ENCODE data around the gene COL18A1. TPM values are rescaled to one million over a fixed set of nuclear protein-coding genes. Genes with fewer than 3 reads are reported as not detected.
"Not testable (repeated sequence)": the region's sequence is repeated elsewhere in the genome, so short reads cannot be mapped to it uniquely, and the experiment has no call there.

Gene COL18A1
- total RNA-seq, 2 donors from 2014 or later: 0.31 to 1.3 TPM

DNA sequence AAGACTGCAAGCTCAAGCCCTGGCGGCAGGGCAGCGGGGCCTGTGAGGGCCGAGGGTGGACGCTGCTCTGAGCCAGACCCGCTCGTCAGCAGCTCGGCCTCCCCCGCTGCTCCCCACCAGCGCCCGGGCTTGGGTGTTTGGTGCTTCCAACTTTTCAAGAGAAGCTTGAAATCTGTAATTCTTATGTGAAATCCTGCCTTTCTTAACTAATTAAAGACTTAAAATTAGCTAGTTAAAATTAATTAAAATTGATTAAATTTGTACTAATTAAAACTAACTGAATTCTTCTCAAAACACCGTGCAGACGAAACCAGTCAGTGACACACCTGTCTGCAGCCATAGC lies 151.3 kb downstream of the COL18A1 start:
- Mint-ChIP-seq H3K9me3 (no peaks in the 10 kb centered on the region), H3K4me3 (no peak overlapping the region), H3K36me3 (no peaks in the 10 kb centered on the region), H3K4me1 (ENCODE audit: low read depth in 2 of 2) (peaks cover 11 to 15% of the 10 kb centered on the region in 2 donors), H3K27ac (no peak overlapping the region), H3K27me3 (peaks cover 0 to 10% of the 10 kb centered on the region in 2 donors)
- ATAC-seq (no peak), DNase-seq (ENCODE audit: low spot score) (no peak)

DNA sequence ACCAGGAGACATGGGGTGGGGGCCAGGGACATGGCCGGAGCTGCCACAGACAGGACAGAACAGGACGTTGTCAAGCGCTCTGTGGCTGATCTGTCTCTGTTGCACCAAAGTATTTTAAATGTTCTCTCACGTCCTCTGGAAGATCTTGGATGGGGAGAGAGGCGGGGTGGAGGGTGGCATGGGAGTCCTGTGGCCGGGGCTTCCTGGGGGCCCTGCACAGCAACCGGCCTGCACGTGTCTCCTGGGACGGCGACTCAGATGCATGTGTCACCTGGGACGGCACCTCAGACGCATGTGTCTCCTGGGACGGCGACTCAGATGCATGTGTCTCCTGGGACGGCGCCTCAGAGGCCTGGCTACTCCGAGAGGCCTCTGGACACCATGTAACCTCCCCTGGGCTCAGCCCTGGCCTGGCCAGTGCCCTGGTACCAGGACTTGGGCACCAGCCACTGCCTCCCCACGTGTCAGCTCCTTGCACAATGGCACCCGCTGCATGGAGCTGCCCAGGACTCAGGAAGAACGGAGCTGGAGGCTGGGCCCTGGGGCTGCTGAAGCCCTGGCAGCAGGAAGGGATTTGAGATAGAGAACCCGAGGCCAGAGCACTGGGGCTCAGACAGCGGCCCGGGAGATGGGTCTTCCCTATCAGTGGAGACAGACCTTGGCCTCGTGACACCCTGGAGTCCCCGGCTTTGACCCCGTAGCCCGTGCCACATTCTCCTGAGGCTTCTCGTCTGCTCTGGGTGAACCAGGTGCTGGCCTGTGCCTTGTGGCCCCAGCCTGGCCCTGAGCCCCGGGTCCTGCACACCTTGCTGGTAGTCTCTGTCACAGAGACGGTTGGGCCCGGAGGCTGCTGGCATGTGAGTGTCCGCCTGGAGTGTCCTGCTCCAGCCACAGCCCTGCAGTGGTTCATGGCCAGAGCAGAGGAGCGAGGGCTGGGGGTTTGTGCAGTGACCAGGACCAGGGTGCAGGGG lies 152.0 kb downstream of the COL18A1 start:
- Mint-ChIP-seq H3K4me1 (ENCODE audit: low read depth in 2 of 2) (peaks cover 5 to 8% of the 10 kb centered on the region in 2 donors), H3K27me3 (peaks cover under 1 to 10% of the 10 kb centered on the region in 2 donors), H3K9me3 (no peaks in the 10 kb centered on the region), H3K4me3 (no peak overlapping the region), H3K27ac (no peak overlapping the region), H3K36me3 (no peaks in the 10 kb centered on the region)
- ATAC-seq (no peak), DNase-seq (ENCODE audit: low spot score) (peak; percentile 58)

DNA sequence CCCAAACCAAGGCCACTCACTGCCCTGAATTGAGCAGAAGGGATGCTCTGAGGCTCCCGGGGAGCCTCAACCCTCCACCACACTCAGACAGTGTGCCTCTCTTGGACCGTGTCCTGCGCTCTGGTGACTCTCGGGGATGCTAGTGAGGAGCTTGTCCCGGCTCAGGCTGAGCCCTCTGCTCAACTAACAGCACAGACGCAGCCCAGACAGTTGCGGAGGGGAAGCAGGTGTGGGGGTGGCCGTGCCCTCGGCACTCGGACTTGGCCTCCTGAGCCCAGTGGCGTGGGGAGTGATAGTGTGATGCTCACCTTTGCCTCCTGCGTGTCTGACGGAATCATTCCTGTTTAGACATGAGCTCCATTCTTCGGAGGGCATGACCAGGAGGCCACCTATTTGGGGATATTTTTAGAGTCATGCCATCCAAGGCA lies 152.7 kb downstream of the COL18A1 start:
- Mint-ChIP-seq H3K4me1 (ENCODE audit: low read depth in 2 of 2) (peaks cover 5 to 7% of the 10 kb centered on the region in 2 donors), H3K9me3 (no peaks in the 10 kb centered on the region), H3K27me3 (peaks cover 7 to 16% of the 10 kb centered on the region in 2 donors), H3K4me3 (no peak overlapping the region), H3K27ac (no peak overlapping the region), H3K36me3 (no peaks in the 10 kb centered on the region)
- no peak for ATAC-seq
- peak; percentile 60 for DNase-seq (ENCODE audit: low spot score)

DNA sequence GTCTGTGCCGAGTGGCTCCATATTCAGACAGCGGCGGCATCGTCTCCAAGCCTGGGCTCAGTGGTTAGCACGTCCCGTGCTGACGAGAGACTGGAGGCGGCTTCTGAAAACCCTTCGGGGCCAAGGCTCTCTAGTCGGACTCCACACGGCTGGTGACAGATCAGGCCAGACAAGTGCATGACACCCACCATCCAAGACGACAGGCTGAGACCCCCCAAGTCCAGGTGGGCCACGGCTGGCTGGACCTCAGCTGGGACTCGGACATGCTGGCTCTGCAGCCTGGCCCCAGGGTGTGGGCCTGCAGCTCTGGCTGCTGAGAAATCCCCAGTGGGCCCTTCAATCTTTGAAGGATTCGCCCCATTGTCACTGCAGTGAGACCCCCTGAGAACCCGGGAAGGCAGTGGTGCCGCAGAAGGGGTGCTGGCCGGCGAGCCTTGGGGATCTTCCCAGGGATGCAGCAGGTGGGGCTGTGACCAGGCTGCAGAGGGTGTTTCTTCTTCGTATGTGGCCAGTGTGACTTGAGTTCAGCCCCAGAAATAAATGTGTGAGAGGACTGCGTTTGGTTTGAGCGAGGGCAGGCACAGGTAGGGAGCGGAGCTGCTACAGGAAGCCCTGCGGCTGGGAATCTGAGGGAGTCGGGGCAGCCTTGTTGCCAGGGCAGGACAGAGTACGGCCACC lies 153.2 kb downstream of the COL18A1 start:
- Mint-ChIP-seq H3K9me3 (no peaks in the 10 kb centered on the region), H3K4me1 (ENCODE audit: low read depth in 2 of 2) (peaks cover 5 to 7% of the 10 kb centered on the region in 2 donors), H3K4me3 (no peak overlapping the region), H3K27me3 (peaks cover 12 to 22% of the 10 kb centered on the region in 2 donors), H3K36me3 (no peaks in the 10 kb centered on the region), H3K27ac (no peak overlapping the region)
- ATAC-seq: no peak
- peak; percentile 61 for DNase-seq (ENCODE audit: low spot score)

DNA sequence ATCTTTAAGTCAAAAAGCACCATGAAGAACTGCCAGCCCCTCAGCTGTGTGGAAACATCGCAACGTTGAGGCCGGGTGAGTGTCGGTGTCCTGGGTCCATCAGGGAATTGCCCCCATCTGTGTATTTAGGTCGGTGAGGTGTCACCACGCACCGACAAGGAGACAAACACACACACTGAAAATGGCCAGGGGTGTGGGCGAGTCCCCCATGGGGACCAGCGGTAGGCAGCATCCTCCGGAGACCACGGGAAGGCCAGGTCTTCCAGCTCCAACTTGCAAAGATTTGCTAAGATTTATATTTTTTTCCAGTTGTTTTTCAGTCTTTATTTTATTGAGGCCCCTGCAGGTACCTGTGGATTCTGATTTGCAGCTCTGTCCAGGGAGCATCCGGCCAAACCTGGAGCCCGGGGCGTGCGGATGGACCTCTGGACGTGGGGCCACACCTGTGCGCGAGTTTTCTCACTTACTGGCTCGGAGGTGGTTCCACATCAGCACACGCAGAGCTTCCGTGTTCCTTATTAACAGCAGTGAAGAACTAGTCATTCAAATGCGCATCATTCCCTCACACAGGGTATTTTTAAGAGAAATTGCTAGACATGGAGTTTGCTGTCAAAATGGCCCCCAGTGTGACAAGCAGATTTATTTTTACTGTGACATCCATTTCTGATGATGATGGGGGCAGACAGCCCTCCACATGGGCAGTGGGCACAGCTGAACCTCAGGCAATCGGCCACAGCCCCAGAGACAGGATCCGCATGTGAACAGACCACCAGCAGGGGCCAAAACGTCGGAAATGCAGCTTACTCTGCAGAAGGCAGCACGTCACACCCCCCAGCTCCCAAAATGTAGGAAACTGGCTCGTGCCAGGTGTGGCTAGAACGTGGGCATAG lies 154.5 kb downstream of the COL18A1 start:
- Mint-ChIP-seq H3K36me3 (no peaks in the 10 kb centered on the region), H3K4me1 (ENCODE audit: low read depth in 2 of 2) (peaks cover 4 to 5% of the 10 kb centered on the region in 2 donors), H3K27ac (no peak overlapping the region), H3K27me3 (peaks cover 18 to 28% of the 10 kb centered on the region in 2 donors), H3K4me3 (no peak overlapping the region), H3K9me3 (no peaks in the 10 kb centered on the region)
- no peak for ATAC-seq
- DNase-seq (ENCODE audit: low spot score): peak; percentile 46

DNA sequence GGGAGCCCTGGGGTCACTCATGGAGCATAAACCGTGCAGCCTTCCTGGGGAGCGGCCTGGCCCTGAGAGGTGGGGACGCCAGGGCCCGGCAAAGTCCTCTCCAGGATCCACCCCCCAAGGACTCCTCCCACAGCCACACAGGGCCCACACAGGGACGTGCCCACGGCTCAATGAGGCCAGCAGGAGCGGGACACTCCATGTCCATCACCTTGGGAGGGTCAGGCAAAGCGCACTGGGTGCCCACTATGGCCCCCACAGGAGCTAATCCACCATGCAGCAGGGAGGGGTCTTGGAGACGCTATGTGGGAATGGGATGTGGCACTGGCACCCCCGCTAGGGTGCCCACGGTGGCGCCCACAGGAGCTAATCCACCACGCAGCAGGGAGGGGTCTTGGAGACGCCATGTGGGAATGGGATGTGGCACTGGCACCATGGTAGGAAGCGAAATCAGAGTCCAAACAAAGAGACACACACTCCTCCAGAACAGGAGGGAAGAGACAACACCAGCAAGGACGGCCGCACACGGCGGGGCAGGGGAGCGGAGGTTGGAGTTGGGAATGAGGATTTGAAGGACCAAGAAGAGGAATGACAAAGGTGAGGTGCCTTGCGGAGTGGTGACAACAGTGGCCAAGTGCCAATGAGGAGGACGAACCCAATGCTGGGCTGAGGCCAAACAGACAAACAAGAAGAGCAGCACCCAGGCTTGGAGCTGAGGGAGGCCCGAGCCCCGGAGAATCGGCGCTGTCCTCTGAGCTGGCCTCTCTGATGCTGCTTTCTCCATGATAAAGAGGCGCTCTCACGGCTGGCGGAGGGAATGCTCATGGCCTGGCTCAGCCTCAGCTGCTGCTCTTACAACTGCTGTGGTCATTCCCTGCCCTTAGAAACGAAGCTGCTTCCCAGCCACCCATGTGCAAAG lies 155.4 kb downstream of the COL18A1 start:
- Mint-ChIP-seq H3K36me3 (no peaks in the 10 kb centered on the region), H3K4me3 (no peak overlapping the region), H3K9me3 (no peaks in the 10 kb centered on the region), H3K4me1 (ENCODE audit: low read depth in 2 of 2) (no peaks in the 10 kb centered on the region), H3K27me3 (peaks cover 23 to 36% of the 10 kb centered on the region in 2 donors), H3K27ac (no peak overlapping the region)
- peak; percentile 32 for DNase-seq (ENCODE audit: low spot score)
- no peak for ATAC-seq

DNA sequence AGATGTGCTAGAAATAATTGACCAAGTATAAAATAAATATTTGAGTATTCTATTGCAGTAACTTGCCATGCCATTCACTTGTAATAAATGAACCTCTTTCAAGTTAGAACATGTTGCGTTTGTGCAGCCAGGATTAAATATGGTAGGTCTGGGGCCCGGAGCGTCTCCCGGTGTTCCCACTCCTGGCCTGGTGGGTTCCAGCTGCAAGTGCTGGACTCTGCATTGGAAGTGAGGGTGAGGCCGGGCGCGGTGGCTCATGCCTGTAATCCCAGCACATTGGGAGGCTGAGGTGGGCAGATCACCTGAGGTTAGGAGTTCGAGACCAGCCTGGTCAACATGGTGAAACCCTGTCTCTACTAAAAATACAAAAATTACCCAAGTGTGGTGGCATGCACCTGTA lies 156.3 kb downstream of the COL18A1 start:
- DNase-seq (ENCODE audit: low spot score); H3K36me3 Mint-ChIP-seq: not testable (repeated sequence)

DNA sequence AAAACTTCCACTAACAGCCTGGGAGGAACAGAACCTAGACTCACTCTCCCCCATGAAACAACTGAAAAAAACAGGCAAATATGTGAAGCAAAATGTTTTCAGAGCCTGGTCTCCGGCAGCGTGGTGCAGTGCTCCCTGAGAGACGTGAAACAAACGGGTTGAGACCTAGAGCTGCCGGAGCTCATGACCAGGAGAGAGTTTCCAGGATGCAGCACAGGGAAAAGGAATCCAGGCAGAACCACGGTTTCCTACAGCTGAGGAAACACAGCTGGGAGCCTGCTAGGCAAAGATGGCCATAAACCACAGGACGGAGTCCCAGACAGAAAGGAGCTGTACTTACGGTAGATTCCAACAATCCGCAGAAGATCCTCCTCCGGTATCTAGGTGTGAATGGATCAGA lies 157.4 kb downstream of the COL18A1 start:
- H3K27ac Mint-ChIP-seq: no peak overlapping the region
- no peaks in the 10 kb centered on the region for H3K4me1 Mint-ChIP-seq (ENCODE audit: low read depth in 2 of 2)
- H3K9me3 Mint-ChIP-seq: no peaks in the 10 kb centered on the region
- H3K27me3 Mint-ChIP-seq: peaks cover 29 to 44% of the 10 kb centered on the region in 2 donors
- DNase-seq (ENCODE audit: low spot score): no peak
- no peak for ATAC-seq
- no peak overlapping the region for H3K4me3 Mint-ChIP-seq
- no peaks in the 10 kb centered on the region for H3K36me3 Mint-ChIP-seq

More for the DNA sequence above, 156.3 kb downstream of the COL18A1 start:
- peaks cover 23 to 36% of the 10 kb centered on the region in 2 donors for H3K27me3 Mint-ChIP-seq
- H3K9me3 Mint-ChIP-seq; ATAC-seq; H3K4me1 Mint-ChIP-seq (ENCODE audit: low read depth in 2 of 2); H3K27ac Mint-ChIP-seq; H3K4me3 Mint-ChIP-seq: not testable (repeated sequence)

DNA sequence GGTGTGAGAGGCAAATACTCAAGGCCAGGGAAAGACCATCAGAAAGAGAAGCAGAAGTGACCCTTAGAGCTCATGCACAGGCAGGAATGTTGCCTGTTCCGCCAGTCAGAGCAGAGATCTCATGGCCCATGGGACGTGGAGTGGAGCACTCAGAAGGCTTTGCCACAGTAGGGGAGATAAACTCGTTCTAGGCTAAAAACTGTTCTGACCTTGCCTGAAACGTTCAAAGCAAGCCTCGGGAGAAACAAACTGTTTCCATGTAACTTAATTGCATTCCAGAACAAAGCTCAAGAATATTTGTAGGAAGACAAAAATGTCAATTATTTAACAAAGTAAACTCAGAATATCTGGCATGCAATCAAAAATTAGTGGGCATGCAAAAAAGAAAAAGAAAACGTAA lies 158.0 kb downstream of the COL18A1 start:
- Mint-ChIP-seq H3K27me3 (peaks cover 29 to 44% of the 10 kb centered on the region in 2 donors), H3K9me3 (no peaks in the 10 kb centered on the region), H3K27ac (no peak overlapping the region), H3K36me3 (no peaks in the 10 kb centered on the region), H3K4me1 (ENCODE audit: low read depth in 2 of 2) (no peaks in the 10 kb centered on the region), H3K4me3 (no peak overlapping the region)
- no peak for ATAC-seq
- DNase-seq (ENCODE audit: low spot score): no peak

Other genes with a start within 250 kb of the COL18A1 start
- gene POFUT2, start 117.3 kb upstream of the COL18A1 start, total RNA-seq: 10 to 100 TPM; 16.5 to 23.5 TPM
- 100 to 1,000 TPM in 1 of 2 donors, 10 to 100 TPM in 1; 23.3 to 110 TPM for gene SLC19A1, start 137.3 kb downstream of the COL18A1 start, total RNA-seq
- gene PCBP3, start 238.6 kb downstream of the COL18A1 start, total RNA-seq: 1 to 10 TPM in 1 of 2 donors, under 1 TPM in 1; 0.43 to 1.4 TPM